HEK293T (cell line): Measurements from ENCODE around the gene COMMD2.

Experiments
- BHLHE40 ChIP-seq: fragments of 450-650 bp; IDR thresholded peaks from 2 replicates; pipeline ENCODE4 v1.6.1; 2016; ENCODE audit warnings: mild to moderate bottlenecking, moderate library complexity, borderline replicate concordance
- ELF4 ChIP-seq: fragments of 450-650 bp; IDR thresholded peaks from 2 replicates; pipeline ENCODE4 v1.6.1; 2017; ENCODE audit warnings: antibody characterized with exemption
- FOXK2 ChIP-seq: fragments of 450-650 bp; IDR thresholded peaks from 2 replicates; pipeline ENCODE4 v1.6.1; 2016; ENCODE audit warnings: mild to moderate bottlenecking
- NFRKB ChIP-seq: fragments of 450-650 bp; IDR thresholded peaks from 2 replicates; pipeline ENCODE4 v1.6.1; 2016; ENCODE audit warnings: mild to moderate bottlenecking, moderate library complexity
- PKNOX1 ChIP-seq: fragments of 450-650 bp; IDR thresholded peaks from 2 replicates; pipeline ENCODE4 v1.6.1; 2016
- ZNF384 ChIP-seq: fragments of 450-650 bp; IDR thresholded peaks from 2 replicates; pipeline ENCODE4 v1.6.1; 2016

GRCh38 chr3:149784064-149784704 is 31.9 kb upstream of the COMMD2 start:
- TF ChIP-seq FOXK2 (no peak), PKNOX1 (no peak), NFRKB (no peak), BHLHE40 (no peak), ELF4 (no peak), ZNF384 (no peak)
